ENCODE results near the gene ADCK1. TPM values are rescaled to one million over a fixed set of nuclear protein-coding genes. Genes with fewer than 3 reads are reported as not detected.
"Not testable (repeated sequence)": the region's sequence is repeated elsewhere in the genome, so short reads cannot be mapped to it uniquely, and the experiment has no call there.

The ADCK1 gene, protein sequence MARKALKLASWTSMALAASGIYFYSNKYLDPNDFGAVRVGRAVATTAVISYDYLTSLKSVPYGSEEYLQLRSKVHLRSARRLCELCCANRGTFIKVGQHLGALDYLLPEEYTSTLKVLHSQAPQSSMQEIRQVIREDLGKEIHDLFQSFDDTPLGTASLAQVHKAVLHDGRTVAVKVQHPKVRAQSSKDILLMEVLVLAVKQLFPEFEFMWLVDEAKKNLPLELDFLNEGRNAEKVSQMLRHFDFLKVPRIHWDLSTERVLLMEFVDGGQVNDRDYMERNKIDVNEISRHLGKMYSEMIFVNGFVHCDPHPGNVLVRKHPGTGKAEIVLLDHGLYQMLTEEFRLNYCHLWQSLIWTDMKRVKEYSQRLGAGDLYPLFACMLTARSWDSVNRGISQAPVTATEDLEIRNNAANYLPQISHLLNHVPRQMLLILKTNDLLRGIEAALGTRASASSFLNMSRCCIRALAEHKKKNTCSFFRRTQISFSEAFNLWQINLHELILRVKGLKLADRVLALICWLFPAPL
- 1 to 10 TPM; 5.0 to 6.2 TPM for total RNA-seq
- long read RNA-seq, donor 1, partial matches to known transcripts = 0 of 3 reads
- long read RNA-seq, donor 1, other reads (novel, unspliced or antisense) = 0 of 3 reads
- long read RNA-seq, donor 2, transcript ADCK1-201 (11 exons, 2,234 nt) = major isoform, 12 of 18 reads
- long read RNA-seq, donor 2, partial matches to known transcripts = 1 of 18 reads
- long read RNA-seq, donor 2, other reads (novel, unspliced or antisense) = 1 of 18 reads

DNA sequence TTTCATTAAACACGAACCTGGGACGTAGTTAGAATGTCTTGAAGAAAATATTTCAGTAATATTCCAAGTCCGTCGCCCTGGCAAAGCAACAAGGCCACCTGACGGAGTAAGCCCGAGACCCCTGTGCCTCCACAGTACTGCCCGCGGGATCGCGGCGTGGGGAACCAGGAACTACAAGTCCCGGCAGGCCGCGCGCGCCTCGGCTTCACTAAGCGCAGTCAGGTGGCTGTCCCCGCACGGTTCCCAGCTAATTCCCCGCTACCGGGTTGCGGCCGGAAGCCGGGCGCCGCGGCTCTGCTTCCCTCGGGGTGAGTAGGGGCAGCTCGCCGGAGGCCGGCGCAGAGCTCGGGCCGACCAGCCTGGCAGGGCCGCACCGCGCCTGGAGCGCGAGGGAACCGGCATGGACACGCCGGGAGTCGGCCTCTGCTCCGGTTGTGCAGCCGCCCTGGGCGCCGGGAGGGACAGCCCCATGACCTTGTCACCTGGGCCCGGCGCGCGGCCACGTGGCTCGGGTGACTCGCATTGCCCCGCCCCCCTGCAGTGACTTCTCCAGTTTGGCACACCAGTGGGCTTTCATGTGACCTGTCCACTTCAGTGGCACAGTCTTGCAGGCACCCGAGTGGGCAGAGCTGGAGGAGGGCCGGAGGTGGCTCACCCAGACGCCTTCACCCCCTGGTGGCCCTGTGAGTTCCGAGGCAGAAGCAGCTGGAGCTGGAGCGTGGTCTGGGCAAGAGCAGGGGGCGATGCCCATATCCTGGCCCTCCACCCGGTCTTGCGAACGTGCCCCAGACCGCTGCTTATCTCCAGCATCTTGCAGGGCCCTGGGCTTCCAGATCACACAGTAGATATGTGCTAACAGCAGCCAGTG is at the start of gene ADCK1:
TSS of gene ADCK1 (plus strand) at position 247 of the 868 bp plus-strand sequence. CDS start 18,870 bp downstream, outside the sequence.
- peak; percentile 96 for DNase-seq (ENCODE audit: low spot score)
- intact Hi-C loops (cut with DNase I) = no loop called here

DNA sequence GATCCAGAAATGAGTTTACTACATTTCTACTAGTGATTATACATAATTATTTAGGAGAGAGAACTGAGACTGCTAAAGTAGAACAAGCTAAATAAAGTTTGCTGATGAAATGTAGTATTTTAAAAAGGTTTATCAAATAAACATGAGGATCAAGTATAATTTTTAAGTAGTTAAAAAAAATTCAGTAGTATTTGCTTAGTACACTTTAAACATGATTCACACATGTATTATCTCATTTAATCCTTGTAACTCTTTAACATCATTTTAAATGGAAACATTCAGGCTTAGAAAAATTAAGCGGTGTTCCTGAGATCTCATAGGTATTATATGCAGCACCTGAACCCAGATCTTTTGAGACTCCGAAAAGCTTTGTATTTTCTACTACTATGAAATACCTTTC is 47.6 kb upstream of the ADCK1 start:
- intact Hi-C loops (cut with DNase I) = no loop called here
- DNase-seq (ENCODE audit: low spot score) = no peak

DNA sequence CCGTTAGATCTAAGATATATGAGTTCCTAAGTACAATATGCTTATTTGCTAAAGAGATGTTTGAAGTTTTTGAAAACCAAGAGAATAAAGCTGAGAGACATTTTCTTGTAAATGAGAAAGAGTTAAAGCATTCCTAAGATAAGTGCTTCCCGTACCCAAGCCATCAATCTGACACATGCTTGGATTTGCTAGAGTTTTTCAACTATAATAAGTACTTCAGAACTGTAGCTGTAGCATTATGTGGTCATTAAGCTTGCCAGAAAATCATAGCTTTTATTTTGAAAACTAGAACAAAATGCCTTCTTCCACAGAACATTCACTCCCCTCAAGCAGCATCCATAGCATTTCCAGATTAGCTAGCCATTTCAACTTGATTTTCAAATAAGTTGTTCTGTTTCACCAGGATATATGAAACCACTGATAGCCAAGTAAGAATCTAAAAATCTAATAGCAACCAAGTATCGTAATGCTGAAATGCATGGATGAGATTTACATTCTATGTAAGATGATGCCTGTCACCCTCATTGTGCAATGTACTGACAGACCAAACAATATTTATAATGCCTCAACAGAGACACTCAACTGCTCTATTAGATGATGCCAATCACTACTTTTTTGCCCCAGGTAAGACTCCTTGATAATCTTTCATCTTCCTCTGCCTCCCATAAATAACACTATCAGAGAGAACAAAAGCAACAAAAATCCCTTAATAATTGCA is 47.0 kb upstream of the ADCK1 start:
- intact Hi-C loops (cut with DNase I) = no loop called here
- no peak for DNase-seq (ENCODE audit: low spot score)

DNA sequence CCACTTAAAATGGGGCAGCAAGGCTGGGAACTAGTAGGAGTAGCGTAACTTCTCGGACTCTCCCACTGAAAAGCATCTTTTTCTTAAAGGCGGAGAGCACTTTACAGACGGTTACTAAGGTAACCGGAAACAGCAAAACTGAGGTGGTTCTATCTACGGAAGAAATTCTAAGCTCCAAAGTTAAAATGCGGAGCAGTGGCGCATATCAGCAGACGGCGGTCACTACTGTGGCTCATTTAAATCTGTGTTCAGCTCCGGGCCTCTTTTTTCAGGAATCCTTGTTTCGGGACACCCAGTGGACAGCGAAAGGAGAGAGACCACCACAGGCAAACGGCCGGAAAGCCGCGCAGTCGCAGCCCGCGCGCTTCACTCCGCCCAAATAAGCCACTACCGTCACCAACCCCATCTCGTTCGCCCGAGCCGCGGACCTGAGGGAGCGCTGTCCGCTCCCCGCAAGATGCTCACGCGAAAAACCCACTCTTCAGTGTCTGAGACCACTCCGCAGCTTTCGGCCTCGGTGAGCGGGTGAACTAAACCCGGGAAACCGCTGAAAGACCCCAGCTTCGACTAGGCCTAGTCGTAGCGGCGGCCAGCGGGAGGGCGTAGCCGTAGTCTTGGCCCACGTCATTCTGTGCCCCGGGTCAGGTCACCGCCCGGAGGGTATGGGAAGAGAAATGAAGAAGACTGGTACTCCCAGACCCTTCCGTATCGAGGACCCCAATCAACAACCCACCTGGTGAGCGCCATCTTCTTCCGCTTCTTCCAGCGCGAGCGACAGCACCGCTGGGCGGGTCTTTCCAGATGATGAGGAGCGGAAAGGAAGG is 39.3 kb upstream of the ADCK1 start, which contains the start of gene SNW1:
TSS of gene SNW1 (minus strand) at position 776 of the 824 bp plus-strand sequence. CDS start at position 747, 29 bp downstream.
- intact Hi-C loops (cut with DNase I) = no loop called here
- peak; percentile 98 for DNase-seq (ENCODE audit: low spot score)

DNA sequence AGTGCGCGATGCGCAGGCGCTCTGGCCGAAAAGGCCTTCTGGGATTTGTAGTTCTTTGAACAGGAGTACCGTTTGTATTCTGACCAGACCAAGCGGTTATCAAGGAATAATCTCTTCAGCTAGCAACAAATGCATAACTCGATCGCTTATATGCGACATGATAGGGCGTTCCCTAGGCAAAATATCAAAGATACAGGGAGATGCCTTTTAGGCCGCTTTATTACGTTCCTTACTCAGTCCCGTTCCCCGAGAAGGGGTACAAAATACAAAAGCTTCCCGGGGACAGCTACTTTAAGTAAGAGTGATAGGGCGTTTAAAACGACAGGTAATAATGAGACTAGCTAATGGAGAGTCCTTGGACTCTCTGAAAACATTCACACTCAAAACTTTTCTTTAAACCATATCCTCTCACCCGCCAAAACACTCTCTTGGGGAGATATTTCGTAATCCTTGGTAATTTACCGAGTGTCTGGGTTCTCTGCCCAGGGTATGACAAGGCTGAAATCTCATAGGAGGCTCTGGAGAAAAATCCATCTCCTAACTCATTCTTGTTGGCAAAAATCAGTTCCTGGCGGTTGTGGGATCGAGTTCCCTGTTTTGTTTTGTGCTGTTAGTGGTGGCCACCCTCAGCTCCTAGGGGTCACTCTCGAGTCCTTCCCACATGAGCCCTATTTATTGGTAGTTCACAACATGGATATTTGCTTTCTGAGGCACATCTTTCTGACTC is 38.5 kb upstream of the ADCK1 start:
- no peak for DNase-seq (ENCODE audit: low spot score)
- intact Hi-C loops (cut with DNase I) = no loop called here

DNA sequence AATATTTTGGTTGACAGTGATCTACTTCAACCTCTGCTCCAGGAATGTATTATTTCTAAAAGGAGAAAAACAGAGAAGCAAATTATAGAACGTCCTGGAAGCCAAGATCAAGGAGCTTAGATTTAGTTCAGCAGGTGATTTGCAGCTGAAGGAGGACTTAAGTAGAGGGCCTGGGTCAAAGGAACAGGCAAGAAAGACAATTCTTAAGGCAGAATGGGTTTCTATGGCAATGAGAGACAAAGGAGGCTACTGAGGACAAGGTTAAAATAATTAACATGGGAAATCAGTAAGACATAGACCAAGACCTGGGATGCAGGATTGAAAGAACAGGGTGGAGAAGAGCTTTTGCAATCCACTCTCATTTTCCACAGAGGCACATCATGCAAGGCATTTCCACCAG is 36.6 kb upstream of the ADCK1 start:
- intact Hi-C loops (cut with DNase I) = no loop called here
- DNase-seq (ENCODE audit: low spot score) = no peak

DNA sequence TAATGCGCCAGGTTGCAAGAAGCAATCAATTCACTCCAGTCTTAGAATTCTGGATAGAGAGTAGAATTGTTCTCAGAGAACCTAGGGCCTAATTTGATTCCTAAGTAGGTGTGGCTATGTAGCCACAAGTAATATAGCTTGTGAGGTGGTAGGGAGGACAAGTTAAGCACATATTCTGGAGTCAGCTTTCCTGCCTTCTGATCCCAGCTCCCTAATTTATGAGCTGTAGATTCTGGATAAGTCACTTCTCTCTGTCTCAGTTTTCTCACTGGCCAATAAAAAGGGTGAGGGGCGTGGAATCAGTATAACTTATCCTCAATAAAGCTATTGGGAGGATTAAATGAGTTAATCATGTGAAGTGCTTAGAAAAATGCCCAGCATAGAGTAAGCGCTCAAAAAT is 35.9 kb upstream of the ADCK1 start:
- intact Hi-C loops (cut with DNase I) = no loop called here
- no peak for DNase-seq (ENCODE audit: low spot score)

DNA sequence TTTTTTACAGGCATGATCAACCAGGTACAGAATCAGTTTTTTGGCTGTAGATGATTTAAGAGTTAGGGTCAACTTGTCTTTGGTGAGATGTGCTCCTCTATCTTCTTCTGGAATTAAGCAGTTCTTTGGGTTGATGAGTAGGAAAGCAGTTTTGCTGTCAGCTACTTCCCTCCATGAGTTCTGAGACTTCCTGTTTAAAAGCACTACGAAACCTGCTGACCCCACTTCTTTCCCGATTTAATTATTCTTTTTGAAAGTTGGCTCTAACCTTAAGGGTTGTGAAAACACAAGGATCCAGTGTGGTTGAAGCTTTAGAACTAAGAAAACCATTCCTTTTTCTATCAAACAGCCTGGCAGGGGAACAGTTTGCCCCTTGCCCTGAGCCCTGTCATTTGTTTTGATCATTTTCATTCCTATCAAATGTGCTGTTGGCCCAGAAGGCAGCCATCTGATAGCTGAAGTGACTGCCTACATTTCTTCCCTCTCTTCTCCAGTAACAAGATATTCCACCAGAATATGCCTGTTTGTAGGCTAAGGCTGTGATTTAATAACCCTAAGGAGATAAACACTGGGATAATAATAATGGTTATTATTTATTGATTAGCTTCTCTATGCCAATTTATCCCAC is 31.4 kb upstream of the ADCK1 start:
- intact Hi-C loops (cut with DNase I); DNase-seq (ENCODE audit: low spot score): not testable (repeated sequence)

DNA sequence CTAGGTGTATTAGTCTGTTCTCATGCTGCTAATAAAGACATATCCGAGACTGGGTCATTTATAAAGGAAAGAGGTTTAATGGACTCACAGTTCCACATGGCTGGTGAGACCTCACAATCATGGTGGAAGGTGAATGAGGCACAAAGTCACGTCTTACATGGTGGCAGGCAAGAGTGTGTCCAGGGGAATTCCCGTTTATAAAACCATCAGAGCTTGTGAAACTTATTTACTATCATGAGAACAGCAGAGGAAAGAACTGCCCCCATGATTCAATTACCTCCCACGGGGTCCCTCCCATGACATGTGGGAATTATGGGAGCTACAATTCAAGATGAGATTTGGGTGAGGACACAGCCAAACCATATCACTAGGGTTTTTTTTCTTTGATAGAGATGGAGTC is 25.9 kb upstream of the ADCK1 start:
- intact Hi-C loops (cut with DNase I); DNase-seq (ENCODE audit: low spot score): not testable (repeated sequence)

DNA sequence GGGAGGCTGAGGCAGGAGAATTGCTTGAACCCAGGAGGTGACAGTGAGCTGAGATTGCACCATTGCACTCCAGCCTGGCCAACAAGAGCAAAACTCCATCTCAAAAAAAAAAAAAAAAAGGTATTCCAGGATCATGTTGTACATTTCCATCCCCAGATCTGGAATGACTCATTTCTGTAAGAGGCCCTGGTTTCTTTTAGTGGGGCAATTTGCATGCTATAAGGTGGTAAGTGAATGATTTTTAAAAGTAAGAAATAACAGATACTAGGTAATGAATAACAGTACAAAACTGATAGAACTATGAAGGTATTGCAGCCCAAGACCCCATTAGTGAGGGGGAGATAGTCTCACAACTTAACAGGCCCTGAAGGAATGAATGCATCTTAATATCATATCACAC is 17.7 kb upstream of the ADCK1 start:
- intact Hi-C loops (cut with DNase I) = no loop called here
- DNase-seq (ENCODE audit: low spot score) = no peak

DNA sequence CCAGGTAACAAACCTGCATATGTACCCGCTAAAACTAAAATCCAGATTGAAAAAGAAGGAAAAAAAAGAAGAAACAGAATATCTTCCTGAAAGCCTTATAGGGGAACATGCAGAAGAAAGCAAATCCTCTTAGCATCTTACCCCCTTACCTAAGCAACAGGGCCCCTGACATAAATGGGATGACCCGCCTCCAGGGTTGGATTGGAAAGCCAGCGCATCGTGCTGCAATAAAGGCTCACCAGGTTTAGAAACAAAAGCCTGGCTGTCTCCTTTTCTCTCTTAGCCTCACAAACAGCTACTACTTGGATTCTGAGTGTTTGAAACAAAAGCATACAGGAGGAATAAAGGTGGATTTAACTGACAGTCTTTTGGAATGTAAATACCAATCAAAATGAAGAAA is 13.8 kb upstream of the ADCK1 start:
- DNase-seq (ENCODE audit: low spot score) = no peak
- intact Hi-C loops (cut with DNase I) = no loop called here

DNA sequence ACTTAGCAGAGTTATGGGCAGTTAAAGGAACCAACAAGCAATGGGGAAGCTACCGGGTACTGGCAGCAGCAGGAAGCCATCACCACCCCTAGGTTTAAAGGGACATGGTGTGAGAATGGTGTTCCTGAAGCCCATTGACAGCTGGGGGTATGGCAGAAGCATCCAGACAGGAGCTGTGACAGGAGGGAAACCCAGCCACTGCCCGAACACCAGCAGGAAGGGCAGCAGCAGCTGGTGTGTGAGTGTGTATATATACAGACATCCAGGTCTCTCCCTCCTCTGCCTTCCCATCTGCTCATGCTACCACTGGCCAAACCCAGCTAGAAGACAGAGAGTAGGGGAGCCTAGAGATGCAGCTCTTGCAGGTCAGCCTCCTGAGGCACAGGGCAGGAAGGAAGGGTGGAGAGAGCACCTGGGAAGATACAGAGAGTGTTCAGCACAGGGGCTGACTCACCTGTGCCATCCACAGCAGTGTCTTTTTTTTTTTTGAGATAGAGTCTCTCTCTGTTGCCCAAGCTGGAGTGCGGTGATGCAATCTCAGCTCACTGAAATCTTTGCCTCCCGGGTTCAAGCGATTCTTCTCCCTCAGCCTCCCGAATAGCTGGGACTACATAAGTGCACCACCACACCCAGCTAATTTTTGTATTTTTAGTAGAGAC is 9.2 kb upstream of the ADCK1 start:
- DNase-seq (ENCODE audit: low spot score) = no peak
- intact Hi-C loops (cut with DNase I) = no loop called here

DNA sequence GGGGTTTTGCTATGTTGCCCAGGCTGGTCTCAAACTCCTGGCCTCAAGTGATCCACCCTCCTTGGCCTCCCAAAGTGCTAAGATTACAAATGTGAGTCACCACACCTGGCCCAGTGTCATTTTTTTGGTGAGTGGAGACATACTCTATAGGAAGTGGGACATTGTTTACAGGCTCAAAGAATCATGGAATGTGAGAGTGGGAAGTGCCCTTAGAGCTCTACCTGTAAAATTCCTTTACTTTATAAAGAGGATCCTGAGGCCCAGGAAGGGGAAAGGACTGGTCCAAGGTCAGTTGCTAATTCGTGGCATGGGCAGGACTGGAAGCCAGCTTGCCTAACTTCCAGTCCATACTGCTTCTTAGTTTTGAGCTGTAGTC is 8.7 kb upstream of the ADCK1 start:
- intact Hi-C loops (cut with DNase I) = no loop called here
- no peak for DNase-seq (ENCODE audit: low spot score)

DNA sequence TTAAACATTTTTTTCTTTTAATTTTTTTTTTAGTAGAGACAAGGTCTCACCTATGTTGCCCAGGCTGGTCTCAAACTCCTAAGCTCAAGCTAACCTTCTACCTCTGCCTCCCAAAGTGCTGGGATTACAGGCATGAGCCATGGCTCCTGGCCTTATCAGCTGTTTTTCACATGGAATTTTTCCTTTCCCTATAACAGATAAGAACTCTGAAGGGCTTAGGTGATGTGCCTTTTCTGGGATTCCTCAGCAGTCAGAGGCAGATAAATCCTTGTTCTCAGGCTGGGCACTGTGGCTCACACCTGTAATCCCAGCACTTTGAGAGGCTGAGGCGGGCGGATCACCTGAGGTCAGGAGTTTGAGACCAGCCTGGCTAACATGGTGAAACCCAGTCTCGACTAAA is 6.7 kb upstream of the ADCK1 start:
- intact Hi-C loops (cut with DNase I) = not testable (repeated sequence)
- DNase-seq (ENCODE audit: low spot score) = peak; percentile 3

DNA sequence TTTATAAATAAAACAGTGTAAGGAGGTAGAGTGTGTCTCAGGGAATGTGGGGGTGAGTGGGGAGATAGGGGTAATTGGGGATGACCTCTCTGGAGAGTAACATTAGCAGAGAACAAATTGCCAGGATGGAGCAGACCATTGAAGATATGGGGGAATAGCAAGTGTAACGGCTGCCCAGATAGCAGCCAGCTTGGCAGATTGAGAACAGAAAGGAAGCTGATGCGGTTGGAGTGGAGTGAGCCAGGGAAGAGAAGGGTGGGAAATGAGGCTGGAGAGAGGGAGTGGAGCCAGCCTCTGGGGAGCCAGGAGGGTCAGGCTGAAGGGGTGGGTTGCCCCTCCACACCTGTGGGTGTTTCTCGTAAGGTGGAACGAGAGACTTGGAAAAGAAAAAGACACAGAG is 5.6 kb upstream of the ADCK1 start:
- intact Hi-C loops (cut with DNase I) = no loop called here
- DNase-seq (ENCODE audit: low spot score) = no peak

DNA sequence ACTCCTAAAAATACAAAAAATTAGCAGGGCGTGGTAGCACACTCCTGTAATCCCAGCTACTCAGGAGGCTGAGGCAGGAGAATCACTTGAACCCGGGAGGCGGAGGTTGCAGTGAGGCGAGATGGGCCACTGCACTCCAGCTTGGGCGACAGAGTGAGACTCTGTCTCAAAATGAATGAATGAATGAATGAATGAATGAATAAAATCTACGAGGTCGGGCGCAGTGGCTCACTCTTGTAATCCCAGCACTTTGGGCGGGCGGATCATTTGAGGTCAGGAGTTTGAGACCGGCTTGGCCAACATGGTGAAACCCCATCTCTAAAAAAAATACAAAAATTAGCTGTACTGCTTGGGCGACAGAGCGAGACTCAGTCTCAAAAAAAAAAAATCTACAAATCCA is 453 bp upstream of the ADCK1 start:
- DNase-seq (ENCODE audit: low spot score); intact Hi-C loops (cut with DNase I): not testable (repeated sequence)

DNA sequence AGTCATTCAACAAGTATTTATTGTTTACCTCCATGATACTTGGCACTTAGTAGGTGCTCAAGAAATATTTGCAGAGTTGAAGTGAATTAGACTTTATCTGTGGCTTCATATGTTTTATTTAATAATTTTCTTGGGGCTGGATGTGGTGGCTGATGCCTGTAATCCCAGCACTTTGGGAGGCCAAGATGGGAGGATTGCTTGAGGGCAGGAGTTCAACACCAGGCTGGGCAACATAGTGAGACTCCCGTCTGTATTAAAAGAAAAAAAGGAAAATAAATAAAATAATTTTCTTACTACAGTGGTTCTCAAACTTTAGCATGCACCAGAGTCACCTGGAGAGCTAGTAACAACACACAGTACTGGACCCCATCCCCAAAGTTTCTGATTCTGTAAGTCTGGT is 905 bp downstream of the ADCK1 start:
- intact Hi-C loops (cut with DNase I) = no loop called here
- DNase-seq (ENCODE audit: low spot score) = no peak

All from posterior vena cava (tissue), 2 donors.